Measurements from ENCODE around the gene WWTR1.

DNA sequence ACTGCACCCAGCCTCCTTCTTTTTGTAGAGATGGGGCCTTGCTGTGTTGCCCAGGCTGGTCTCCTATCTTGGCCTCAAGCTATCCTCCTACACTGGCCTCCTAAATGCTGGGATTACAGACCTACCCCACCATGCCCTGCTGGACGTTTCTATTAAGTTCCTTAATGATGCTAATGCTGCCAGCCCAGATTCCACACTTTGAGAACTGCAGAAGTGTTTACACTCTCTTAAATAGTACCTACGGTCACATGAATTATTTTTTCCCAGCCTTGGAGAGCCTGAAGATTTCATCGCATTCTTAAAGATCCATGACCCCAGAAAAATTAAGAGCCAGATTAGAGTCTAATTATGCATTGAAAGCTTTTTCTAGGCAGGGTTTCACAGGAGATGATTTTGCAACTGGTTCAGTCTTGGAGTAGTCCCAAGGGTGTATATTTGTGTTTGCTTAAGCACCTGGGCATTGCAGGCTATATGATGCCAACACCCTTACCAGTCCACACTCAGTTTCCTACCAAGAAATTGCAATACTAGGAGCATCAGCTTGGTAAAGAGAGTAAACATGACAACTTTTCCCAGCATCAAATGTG lies 146.7 kb downstream of the WWTR1 start:
- no peak for TF ChIP-seq CTCF (IDR thresholded peaks at IDR 0.05)
- no peak for TF ChIP-seq POLR2A (IDR thresholded peaks at IDR 0.05)

All from testis (tissue), 2 donors.